Stimulated activated CD8-positive, alpha-beta memory T cell treated with anti-CD3 and anti-CD28 coated beads, Interleukin-15, amount 100 ng/mL, for 1 hour (primary cell): Measurements from ENCODE around the gene WBP1L.

ENCODE experiments used
- DNase-seq: peaks from one replicate; pipeline ENCODE4 v3.0.0-alpha.2; 2020; ENCODE audit warnings: low read depth

Gene WBP1L

DNA sequence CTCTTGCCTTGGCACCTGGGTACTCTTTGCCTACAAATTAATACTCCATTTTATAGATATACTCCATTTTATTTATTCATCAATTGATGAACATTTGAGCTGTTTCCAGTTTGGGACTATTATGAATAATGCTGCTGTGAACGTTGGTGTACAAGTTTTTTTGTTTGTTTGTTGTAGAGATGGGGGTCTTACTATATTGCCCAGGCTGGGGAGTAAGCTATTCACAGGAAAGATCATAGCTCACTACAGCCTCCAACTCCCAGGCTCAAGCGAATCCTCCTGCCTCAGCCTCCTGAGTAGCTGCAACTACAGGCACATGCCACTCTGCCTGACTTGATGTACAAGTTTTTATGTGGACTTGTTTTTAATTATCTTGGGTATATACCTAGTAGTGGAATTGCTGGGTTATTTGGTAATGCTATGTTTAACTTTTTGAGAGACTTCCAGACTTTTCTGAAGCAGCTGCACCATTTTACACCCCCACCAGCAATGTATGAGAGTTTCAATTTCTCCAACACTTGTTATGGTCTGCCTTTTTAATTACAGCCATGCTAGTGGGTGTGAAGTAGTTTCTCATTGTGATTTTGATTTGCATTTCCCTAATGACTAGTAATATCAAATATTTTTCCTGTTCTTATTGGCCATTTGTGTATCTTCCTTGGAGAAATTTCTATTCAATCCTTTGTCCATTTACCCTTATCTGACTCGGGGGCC lies 15.9 kb downstream of the WBP1L start:
- DNase-seq = no peak

DNA sequence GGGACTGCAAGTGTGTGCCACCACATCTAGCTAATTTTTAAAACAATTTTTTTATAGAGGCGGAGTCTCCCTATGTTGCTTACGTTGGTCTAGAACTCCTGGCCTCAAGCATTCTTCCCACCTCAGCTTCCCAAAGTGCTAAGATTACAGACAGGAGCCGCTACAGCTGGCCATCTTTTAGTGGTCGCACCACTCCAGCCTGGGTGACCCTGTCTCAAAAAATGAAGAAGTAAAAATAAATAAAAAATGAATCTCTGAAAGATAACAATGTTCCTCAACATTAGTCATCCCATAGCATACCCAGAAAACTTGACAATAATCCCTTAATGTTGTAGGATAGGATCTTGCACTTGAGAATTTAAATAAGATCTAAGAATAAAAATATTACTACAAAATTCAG lies 18.2 kb downstream of the WBP1L start:
- DNase-seq = no peak

DNA sequence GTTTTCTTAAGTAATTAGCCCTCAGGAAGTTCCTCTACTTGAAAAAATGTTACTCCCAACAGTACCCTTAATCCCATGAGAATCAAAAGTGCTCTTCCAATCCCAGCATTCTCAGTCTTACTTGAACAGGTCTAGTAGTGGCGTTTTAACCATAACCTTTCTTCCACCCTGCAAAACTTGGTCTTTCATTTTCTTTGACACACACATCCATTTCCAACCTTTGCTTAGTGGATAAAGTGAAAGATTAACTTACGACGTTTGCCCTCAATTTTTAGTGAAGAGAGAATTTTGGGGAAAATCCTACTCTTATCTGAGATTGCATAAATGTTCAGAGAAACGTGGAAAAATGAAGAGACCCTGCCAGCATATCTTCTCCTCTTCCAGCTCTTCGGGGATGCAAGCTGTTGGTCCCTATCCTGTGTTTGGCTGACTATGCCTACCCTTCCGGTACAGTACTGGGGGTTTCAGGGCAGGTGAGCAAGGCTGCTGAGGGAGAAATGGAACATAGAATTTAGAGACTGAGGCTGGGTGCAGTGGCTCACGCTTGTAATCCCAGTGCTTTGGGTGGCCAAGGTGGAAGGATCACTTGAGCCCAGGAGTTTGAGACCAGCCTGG lies 18.8 kb downstream of the WBP1L start:
- DNase-seq = no peak

DNA sequence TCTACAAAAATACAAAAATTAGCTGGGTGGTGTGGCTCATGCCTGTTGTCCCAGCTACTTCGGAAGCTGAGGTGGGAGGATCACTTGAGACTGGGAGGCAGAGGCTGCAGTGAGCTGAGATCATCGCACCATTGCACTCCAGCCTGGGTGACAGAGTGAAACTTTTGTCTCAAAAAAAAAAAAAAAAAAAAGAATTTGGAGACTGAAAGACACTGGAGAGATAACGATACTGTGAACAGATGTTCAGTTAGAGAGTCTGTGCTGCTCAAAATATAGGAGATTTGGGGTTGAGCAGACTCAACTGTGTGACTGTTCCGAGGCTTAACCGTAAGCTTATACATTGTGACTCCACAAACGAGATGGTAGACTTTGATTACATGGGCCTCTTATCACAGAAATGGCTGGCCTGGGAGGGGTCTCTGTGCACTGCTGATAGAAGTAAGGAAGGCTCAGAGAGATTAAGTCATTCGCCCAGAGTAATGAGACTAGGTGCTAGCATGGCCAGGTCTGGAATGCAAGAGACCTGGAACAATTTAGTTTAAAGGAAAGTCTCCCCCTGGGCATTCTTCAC lies 19.4 kb downstream of the WBP1L start:
- DNase-seq = no peak

DNA sequence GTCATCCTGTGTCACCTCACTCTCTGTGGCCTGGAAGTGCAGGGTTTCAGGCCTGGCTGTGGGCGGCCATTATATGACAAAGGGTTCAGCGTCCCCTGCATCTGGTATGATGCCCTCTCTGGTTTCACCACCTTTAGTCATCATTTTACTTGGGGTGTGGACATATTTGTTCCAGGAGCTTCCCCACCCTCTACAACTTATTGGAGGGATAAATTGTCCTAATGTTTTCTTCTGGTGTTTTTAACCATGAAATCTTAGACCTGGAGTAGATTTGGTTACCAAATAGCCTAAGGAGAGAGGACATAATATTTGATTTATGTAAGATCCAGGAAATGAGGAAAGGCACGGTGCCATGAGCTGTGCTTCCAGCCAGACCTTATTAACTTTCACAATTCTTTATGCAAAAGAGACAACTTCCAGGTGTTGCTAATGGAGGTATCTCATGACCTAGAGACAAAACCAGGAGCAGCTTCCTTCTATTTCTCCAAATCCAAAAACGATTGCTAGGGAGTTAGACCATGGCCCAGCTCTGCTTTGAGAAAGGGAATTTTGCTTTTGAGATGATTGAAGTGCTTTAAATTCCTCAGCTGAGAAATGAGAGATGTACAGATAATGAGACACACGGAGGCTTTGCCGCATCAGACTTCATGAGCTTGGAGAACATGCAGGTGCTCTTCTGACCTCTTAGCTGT lies 20.9 kb downstream of the WBP1L start:
- DNase-seq = no peak

DNA sequence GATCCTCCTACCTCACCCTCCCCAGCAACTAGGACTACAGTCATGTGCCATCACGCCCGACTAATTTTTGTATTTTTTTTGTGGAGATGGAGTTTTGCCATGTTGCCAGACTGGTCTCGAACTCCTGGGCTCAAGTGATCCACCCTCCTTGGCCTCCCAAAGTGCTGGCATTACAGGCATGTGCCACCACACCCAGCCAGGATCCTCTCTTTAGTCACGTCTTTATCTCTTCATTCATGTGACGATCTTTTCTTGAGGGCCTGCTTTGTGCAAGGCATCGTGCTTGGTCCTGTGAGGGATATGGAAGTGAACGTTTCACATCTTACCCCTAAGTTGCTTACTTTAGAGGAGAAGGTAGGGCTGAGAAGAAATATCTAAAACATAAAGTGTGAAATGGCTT lies 21.6 kb downstream of the WBP1L start:
- DNase-seq = no peak

DNA sequence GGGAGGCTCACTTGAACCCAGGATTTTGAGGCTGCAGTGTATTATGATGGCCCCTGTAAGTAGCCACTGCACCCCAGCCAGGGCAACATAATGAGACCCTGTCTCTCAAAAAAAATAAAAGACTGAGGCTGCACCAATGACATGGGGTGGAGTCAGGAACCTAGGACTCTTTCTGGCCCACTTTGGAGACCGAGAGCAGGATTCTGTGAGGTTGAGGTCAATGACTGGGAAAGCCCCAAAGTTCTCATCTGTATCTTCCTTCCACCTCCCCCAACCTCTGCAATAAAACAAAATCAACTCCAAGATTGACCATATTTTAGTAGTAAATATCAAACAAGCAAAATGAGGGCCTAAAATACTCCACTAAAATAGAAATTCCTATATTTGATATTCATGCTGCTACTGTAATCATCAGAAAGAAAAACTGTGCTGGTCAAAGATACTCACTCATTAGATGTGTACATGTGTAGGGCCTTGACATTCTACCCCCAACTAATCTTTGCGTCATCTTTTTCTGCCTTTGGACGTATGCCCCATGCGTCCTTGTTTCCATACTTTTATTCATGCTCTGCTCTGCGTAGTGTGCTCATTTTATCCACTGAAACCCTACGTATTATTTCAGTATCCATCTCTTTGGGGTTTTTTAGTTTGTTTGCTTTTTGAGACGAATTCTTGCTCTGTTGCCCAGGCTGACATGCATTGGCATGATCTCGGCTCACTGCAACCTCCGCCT lies 23.8 kb downstream of the WBP1L start:
- DNase-seq = no peak

DNA sequence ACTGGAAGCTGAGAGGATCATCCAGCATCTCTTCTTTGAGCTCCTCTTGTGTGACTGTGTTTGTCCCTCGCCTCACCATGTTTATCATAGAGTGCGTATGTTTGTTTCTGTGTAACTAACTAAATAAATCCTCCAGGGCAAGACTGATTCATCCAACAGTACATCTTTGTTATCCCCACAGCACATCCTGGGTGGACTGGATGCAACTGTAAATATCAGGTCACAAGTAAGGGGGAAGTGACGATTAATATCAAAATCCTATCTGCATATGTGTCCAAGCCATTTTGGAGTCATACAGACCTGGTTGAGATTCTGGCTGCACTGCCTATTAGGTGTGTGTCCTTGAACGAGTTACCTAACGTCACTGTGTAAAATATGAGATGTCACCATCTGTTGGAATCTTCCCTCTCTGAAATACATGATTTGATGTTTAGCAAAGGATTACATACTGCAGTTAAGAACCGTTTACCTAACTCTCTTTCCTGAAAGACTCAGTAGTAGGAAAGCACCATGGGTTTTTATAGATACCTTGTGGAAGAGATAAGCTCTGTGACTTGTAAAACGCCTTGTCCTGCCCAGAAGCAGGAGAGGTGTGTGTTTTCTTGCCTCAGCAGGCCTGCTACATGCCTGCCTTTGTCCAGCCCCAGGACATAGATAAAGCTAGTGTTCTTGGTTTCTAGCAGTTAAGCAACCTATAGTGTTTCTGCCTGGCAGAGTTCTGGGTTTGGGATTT lies 25.8 kb downstream of the WBP1L start:
- DNase-seq = no peak

DNA sequence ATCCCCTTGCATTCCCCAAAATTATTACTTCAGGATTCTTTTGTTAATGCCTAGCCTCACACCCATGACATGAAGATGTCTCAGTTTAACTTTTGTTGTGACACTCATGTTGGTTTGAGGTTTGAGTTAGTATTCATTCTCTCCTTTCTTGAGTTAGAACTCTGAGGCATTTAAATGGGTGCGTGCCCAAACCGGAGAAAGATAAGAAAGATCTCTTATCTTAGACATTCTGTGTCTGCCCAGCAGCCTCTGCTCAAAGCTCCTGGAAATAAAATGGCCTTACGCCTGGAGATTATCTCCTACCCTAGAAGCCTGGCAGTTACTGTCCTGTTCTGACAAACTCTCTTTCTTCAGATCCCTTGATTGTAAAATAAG lies 26.3 kb downstream of the WBP1L start:
- no peak for DNase-seq

DNA sequence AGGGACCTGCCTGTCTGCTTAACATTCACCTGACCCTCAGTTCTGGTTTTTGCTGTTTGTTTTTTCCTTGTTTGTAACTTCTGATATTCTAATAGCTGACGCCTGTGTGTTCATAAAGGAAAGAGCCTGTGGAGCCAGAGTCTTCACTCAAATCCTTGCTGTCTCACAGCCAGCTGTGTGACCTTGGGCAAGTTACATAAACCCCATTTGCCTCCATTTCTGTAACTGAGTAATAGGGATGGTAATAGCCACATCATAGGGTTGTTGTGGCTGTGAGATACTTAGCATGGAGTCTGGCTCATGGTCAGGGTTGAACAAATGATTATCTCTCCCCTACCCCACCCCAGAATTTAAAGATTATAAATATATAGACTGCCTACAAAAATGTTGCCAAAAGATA lies 27.0 kb downstream of the WBP1L start:
- DNase-seq = no peak

DNA sequence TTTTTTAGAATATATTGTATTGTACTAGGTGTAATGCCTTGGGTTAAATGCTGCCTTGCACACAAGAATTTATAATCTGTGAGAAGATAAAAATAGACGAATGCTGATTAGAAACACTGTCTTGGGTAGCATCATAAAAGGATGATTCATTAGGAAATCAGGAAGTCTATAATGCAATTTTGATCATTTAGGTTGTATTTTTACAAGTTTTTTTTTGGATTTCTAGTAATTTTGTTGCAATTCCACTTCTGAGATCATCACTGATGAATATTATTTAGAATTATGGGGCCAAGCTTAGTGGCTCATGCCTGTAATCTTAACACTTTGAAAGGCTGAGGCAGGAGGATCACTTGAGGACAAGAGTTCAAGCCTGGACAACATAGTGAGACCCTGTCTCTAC lies 29.6 kb downstream of the WBP1L start:
- no peak for DNase-seq

DNA sequence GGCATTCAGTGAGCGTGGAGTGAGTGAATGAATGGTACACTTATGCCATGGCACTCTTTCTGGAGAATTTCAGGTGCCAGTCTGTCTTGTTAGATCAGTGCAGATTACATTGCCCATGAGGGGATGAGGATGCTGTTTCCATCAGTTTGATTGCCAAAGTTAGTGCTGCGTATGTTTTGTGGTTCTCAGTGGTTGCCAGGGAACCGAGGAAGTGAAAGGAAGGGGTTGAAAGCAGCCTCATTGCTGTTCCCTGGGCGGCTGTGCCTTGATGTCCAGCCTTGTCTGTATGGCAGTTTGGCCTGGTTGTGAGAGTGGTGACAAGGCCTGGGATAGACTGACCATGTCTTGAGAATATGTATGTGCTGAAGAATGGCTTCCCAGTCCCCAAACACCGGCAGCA lies 30.2 kb downstream of the WBP1L start:
- DNase-seq = no peak

DNA sequence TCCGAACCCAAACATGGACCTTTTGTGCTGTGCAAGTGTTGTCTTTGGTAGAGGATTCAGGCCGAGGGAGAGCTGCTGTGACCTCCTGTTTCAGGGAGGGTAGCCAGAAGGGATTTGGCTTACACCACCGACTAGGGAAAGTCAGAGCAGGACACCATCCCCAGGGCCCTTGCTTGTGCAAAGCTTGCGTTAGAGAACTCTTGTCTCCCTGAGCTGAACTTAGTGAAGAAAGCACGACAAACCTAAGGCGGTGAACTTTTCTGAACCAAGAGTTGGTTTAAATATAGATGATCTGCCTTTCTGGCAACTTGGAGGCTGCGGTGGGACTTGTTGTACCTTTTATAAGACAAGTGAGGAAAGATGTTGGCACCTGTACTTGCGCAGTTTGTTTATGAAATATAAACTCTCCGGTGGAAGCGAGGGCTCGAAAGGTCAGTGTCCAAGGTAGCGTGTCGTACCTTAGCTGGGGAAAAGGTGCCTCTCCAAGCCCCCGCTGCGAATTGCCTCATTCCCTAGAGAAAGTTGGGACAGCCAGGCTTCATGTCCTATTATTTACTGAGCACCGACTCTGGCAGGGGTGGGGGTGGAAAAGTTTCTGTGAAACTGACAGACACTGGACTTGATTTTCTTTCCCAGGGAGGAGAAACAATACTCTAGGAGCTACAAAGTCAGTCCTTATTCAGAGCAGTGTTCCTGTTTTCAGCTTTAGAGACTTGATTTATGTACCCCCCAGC lies 31.6 kb downstream of the WBP1L start:
- no peak for DNase-seq

DNA sequence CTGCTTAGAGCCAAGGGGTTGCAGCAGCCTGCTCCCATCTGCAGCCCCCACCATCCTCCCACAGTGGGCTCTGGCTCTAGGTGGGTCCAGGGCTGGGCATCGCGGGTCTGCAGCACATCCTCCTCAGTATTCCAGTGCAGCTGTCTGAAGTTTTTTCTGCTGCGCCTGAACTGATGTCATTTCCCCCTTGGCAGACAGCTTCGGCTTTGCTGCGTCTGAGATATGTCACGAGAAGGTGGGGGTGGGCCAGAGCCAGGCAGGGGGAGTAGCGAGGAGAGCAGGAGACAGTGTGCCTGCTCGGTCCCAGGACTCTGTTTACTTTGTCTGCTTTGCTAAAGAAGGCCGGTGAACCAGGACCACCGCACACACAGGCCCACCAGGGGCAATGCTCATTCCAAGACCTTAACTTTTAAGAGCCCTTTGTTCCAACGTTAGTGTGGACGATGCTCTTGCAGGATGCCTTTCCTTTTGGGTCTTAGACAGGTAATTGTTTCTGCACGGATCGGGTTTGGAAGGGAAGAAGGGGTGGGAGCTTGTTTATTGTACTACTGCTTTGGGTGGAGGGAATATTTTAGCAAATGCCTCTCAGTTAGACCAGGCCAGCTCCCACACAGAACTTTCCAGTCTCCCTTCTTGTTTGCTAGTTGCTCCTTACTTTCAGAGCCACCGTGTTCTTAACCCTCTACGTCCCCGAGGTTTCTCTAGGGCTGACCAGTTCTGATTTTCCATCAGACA lies 32.4 kb downstream of the WBP1L start:
- DNase-seq = no peak

DNA sequence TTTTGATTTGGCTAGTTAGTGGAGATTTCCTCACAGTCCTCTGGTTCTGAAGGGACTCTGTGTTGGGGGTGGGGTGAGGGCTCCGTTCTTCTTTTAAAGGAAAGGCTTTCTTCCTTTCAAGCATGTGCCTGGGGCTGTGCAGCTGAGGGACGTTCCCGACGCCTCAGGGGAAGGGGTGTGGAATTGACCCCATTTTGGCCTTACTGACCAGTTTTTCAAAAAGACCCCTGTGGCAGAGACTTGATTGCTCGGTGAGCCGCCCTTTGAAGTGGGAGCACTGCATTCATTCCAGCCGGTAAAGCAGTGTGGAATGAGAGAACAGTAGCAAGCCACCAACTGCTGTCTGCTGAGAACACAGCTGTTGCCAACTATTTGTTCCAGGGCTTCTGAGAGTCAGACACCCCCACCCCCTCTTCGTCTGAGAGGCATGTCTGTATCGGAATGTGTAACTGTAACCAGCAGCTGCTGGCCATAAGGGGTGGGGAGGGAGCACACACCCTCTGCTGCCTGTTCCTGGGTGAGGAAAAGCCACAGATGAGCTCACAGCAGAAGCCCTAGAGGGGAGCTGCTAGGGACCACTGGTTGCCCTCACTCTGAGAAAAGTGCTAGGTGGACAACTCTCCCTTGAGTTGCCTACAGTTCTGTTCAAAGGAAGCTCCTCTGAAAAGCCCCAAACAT lies 33.2 kb downstream of the WBP1L start:
- DNase-seq = no peak

DNA sequence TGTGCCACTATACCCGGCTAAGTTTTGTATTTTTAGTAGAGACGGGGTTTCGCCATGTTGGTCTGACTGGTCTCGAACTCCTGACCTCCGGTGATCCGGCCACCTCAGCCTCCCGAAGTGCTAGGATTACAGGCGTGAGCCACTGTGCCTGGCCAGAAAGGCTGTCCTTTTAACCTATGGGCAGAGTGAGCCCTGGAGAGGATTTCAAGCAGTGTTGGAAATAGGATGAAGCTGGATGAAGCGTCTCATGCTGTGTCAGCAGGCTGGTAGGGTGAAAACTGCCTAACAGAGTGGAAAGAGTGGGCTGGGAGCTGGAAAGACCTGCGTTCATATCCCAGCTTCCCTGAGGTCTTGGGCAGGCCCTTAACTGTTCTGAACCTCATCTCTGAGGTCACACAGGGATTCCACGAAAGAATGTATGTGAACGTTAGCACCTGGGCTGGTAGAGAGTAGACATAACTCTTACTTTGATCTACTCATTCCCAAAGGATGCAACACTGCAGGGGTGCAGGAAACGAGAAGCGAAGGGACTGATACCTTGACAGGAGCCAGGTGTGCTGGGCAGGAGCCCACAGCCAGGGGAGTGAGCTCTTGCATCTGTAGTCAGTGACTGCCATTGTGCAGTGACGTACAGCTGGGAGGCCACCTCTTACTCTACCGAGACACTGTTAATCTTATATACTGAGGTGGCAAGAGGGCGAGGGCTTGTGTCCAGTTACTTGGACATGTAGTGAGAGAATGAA lies 34.1 kb downstream of the WBP1L start:
- no peak for DNase-seq

DNA sequence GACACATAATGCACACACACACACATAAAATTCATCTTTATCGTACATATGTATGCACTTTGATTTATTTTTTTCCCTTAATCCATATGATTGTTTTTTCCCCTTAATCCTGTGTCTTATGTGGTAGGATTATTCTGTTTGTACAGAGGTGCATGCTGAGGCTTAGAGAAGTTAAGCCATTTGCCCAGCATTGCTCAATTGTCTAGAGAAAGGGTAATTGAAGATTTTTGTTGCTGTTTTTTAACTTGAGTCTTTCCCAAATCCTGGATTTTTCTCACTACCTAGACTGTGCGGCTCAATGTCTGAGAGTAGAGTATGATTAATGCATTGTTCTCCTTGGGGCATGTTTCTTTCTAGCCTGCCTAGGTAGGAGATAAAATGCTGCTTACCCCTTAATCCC lies 35.0 kb downstream of the WBP1L start:
- DNase-seq = no peak

DNA sequence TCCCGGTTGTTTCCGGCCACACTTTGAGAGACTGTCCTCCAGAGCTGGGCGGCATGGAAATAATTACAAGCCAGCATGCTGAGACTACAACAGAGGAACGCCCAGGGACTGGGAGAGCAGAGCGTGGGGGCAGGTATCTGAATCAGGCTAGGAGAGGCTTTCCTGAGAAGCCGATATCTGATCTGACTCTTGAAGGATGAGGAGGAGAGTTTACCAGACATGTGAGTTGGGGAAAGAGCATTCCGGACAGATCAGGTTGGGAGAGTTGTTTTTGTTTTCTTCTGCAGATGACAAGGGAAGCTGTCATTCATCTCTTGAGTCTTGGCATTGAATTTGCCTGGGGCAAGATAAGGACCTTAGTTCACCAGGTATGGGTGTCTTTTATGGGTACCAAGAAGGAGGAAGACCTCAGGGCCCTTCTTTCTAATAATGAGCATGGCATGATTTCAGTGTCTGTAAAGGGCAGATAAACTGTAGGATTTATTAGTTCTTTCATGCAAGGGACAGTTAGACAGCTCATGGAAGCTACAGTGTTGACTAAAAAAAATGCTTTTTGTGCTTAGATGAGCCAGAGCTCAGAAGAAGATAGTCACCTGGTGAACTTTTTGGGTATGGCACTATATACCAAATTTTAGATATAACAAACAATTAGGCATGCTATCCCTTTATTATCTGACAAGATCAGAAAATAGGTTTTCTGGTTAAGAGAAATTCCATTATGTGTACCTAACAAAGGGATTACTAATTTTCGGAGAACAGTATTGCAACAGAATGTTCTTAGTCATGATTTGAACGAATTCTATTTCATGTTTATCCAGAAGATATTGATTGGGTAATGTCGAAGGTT lies 36.2 kb downstream of the WBP1L start:
- DNase-seq = no peak

DNA sequence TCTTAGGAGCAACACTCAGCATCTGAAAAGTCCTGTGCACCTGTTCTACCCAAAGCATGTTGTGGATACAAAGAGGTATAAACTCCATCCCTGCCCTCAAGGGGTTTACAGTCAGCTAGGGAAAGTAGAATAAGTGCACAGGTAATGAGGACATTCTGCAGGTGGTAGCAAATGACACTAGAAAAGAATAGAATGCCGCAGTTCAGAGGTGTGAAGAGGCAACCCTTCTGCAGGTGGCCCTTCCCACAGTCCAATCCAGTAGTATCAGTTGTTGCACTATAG lies 36.7 kb downstream of the WBP1L start:
- DNase-seq = no peak
